Fibroblast of mammary gland (primary cell): Measurements from ENCODE around the gene GHR.

Experiments used
- DNase-seq: peaks from one replicate; pipeline ENCODE4 v3.0.0-alpha.2; 2010; ENCODE audit warnings: low read depth
- H3K4me3 ChIP-seq: 2 replicates; pipeline ENCODE4 v1.5.1; 2011; ENCODE audit warnings: low read depth, mild to moderate bottlenecking, low read length, moderate library complexity; ENCODE audit not compliant: control insufficient read depth
- TF ChIP-seq, protein P1 (sequence below): conservative IDR thresholded peaks from 2 replicates; pipeline ENCODE4 v1.5.1; 2011; ENCODE audit warnings: low read depth, low read length, inconsistent platforms; ENCODE audit not compliant: control insufficient read depth, insufficient read depth

Gene GHR

GRCh38 chr5:42516282-42517042 is 93.2 kb downstream of the GHR start:
- TF ChIP-seq, protein P1, sequence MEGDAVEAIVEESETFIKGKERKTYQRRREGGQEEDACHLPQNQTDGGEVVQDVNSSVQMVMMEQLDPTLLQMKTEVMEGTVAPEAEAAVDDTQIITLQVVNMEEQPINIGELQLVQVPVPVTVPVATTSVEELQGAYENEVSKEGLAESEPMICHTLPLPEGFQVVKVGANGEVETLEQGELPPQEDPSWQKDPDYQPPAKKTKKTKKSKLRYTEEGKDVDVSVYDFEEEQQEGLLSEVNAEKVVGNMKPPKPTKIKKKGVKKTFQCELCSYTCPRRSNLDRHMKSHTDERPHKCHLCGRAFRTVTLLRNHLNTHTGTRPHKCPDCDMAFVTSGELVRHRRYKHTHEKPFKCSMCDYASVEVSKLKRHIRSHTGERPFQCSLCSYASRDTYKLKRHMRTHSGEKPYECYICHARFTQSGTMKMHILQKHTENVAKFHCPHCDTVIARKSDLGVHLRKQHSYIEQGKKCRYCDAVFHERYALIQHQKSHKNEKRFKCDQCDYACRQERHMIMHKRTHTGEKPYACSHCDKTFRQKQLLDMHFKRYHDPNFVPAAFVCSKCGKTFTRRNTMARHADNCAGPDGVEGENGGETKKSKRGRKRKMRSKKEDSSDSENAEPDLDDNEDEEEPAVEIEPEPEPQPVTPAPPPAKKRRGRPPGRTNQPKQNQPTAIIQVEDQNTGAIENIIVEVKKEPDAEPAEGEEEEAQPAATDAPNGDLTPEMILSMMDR: no peak
- no peak overlapping the region for H3K4me3 ChIP-seq
- DNase-seq: no peak

DNA sequence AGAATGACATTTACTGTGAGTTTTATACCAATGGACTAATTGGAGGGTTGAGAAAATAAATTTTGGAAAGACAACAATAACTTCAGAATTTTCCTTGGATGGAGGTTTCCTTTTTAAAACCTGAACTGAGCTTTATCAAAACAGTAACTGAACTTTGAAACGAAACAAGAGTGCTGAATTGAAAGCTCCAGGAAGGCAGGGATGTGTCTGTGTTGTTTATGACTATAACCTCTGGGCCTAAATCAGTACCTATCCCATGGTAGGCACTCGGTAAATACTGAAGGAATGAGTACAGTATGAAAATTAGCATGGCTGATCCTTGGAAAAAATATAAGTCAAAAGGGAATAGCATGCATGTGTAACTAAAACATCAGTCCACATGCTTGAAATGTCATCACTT is 93.9 kb downstream of the GHR start:
- no peak overlapping the region for H3K4me3 ChIP-seq
- TF ChIP-seq, protein P1: no peak
- DNase-seq: no peak

DNA sequence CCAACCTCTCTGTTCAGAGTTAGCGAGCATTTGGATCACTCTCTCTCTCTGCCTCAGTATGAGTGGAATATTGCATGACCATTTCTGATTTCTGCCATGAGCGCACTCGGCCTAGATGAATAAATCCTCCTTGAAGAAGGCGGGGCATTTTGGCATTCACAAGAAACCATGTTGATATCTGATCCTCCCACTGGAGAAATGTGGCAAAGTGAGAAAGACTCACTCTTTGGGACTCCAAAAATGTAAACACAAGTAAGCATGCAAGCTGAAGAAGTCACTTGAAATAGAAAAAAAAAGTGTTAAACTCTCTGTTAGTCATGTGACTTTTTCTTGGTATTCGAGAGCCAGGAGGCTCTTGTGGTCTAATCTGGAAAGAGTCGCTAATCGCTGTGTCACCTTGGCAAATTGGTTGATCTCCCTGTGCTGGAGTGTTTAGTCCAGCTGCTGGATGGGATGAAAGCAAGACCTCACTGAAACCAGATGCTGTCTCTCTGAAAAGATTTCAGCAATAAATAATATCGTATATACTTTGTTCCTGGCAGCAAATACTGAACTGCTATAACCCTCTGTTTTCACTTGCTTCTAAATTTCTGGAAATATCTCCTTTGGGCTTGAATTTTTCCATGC is 95.5 kb downstream of the GHR start:
- peak; percentile 69 for DNase-seq
- TF ChIP-seq, protein P1: no peak
- H3K4me3 ChIP-seq: no peak overlapping the region

DNA sequence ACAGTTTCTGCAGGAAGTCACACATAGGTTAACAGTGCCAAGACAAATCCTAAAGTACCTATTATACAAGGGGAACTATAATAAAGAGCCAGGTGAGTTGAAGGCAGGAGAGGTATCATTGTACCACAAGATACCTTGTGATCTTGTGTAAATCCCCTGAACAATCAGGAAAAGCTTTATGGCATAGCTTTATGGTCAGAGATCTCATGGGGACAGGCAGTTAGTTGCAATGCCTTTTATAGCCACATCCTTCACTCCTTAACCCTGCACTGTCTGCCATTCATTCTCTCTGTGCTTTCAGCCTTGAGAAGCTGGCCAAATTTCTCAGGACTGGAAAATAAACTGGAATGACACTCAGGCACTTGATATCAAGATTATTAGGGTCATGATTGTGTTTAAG is 97.0 kb downstream of the GHR start:
- H3K4me3 ChIP-seq: no peak overlapping the region
- TF ChIP-seq, protein P1: no peak
- DNase-seq: no peak

GRCh38 chr5:42520957-42521356 is 97.7 kb downstream of the GHR start:
- no peak for DNase-seq
- TF ChIP-seq, protein P1: no peak
- no peak overlapping the region for H3K4me3 ChIP-seq

GRCh38 chr5:42521406-42521805 is 98.2 kb downstream of the GHR start:
- TF ChIP-seq, protein P1: no peak

More at GRCh38 chr5:42521406-42521805, 98.2 kb downstream of the GHR start:
- H3K4me3 ChIP-seq: no peak overlapping the region
- DNase-seq: no peak
